ENCODE results near the gene PARM1.

Gene PARM1

GRCh38 chr4:74942918-74943253, 10.0 kb downstream of the PARM1 start:
- no peak for DNase-seq

- no peak for DNase-seq
Observed at GRCh38 chr4:74944354-74944793, 11.5 kb downstream of the PARM1 start.

GRCh38 chr4:74946196-74946595, 13.3 kb downstream of the PARM1 start:
- no peak for DNase-seq

GRCh38 chr4:74947798-74948197, 14.9 kb downstream of the PARM1 start:
- no peak for DNase-seq

GRCh38 chr4:74948236-74948635, 15.3 kb downstream of the PARM1 start:
- DNase-seq = no peak

- DNase-seq = no peak
Observed at GRCh38 chr4:74950200-74950599, 17.3 kb downstream of the PARM1 start.

- DNase-seq = no peak
Observed at GRCh38 chr4:74950882-74951281, 18.0 kb downstream of the PARM1 start.

- no peak for DNase-seq
Observed at GRCh38 chr4:74953647-74954046, 20.7 kb downstream of the PARM1 start.

- DNase-seq = no peak
Observed at GRCh38 chr4:74958881-74959280, 26.0 kb downstream of the PARM1 start.

- DNase-seq = no peak
Observed at GRCh38 chr4:74961230-74961629, 28.3 kb downstream of the PARM1 start.

- DNase-seq = no peak
Observed at GRCh38 chr4:74962584-74962983, 29.7 kb downstream of the PARM1 start.

- no peak for DNase-seq
Observed at GRCh38 chr4:74964311-74964710, 31.4 kb downstream of the PARM1 start.

GRCh38 chr4:74967324-74967723, 34.4 kb downstream of the PARM1 start:
- DNase-seq = no peak

- DNase-seq = no peak
Observed at GRCh38 chr4:74968456-74969164, 35.7 kb downstream of the PARM1 start.

GRCh38 chr4:74969507-74970474, 36.9 kb downstream of the PARM1 start:
- no peak for DNase-seq

GRCh38 chr4:74970577-74970976, 37.7 kb downstream of the PARM1 start:
- no peak for DNase-seq

- no peak for DNase-seq
Observed at GRCh38 chr4:74971862-74972261, 38.9 kb downstream of the PARM1 start.

GRCh38 chr4:74975082-74975481, 42.2 kb downstream of the PARM1 start:
- DNase-seq = no peak

GRCh38 chr4:74975848-74976824, 43.2 kb downstream of the PARM1 start:
- DNase-seq = no peak

- DNase-seq = no peak
Observed at GRCh38 chr4:74982546-74983252, 49.8 kb downstream of the PARM1 start.

GRCh38 chr4:74983253-74983635, 50.3 kb downstream of the PARM1 start:
- no peak for DNase-seq

- no peak for DNase-seq
Observed at GRCh38 chr4:74990276-74990875, 57.5 kb downstream of the PARM1 start.

All from stimulated activated CD4-positive, alpha-beta T cell treated with anti-CD3 and anti-CD28 coated beads, Interleukin-12 subunit alpha, Interleukin-12 subunit beta, amount 100 ng/mL, for 4 hours (primary cell).